ENCODE measurements around the gene TMPRSS13.

TMPRSS13 gene

GRCh38 chr11:117862019-117862725 lies 67.0 kb downstream of the TMPRSS13 start:
- H3K36me3 ChIP-seq (ENCODE audit: control insufficient read depth in 2 of 2, insufficient read depth in 1 of 2, low read length in 2 of 2): no peaks in the 10 kb centered on the region
- no peak overlapping the region for H3K4me3 ChIP-seq (ENCODE audit: low read depth, low read length)
- no peak overlapping the region; the same call in 1 of the 2 replicates for H3K27ac ChIP-seq (ENCODE audit: extremely low read depth, low read depth, low read length)
- ChIA-PET POLR2A (interaction anchor here (2.0 kb wide), 1 partner anchor 14 kb away, joined by 12 read pairs; the partner anchor contains the start of gene FXYD6), CTCF (interaction anchor here (0.6 to 2.2 kb wide), 3 partner anchors 17 to 85 kb away, joined by 4 to 12 read pairs (median 4); no protein-coding TSS in a partner anchor)
- no peak for TF ChIP-seq PBX3 (CRISPR knock-in tag; IDR thresholded peaks at IDR 0.05)
- no peak for TF ChIP-seq ZNF777 (tag by site-specific recombination; IDR thresholded peaks at IDR 0.05; ENCODE audit: borderline replicate concordance)
- TF ChIP-seq ZNF623 (tag by site-specific recombination; IDR thresholded peaks at IDR 0.05): no peak
- TF ChIP-seq ZNF121 (tag by site-specific recombination; IDR thresholded peaks at IDR 0.05): no peak
- no peak for TF ChIP-seq ZFP37 (tag by site-specific recombination; IDR thresholded peaks at IDR 0.05)
- TF ChIP-seq ZNF560 (tag by site-specific recombination; IDR thresholded peaks at IDR 0.05; ENCODE audit: borderline replicate concordance): no peak
- TF ChIP-seq ZNF350 (tag by site-specific recombination; IDR thresholded peaks at IDR 0.05): no peak
- no peak for TF ChIP-seq PRDM2 (tag by site-specific recombination; IDR thresholded peaks at IDR 0.05; ENCODE audit: borderline replicate concordance)
- TF ChIP-seq ZNF174 (tag by site-specific recombination; IDR thresholded peaks at IDR 0.05): no peak
- TF ChIP-seq GLI2 (tag by site-specific recombination; IDR thresholded peaks at IDR 0.05; ENCODE audit: borderline replicate concordance, low read depth): no peak
- TF ChIP-seq CTCF (tag by site-specific recombination; IDR thresholded peaks at IDR 0.05): no peak
- no peak for TF ChIP-seq ZIC2 (tag by site-specific recombination; IDR thresholded peaks at IDR 0.05)
- no peak for TF ChIP-seq ZNF561 (tag by site-specific recombination; IDR thresholded peaks at IDR 0.05; ENCODE audit: borderline replicate concordance)
- H3K9me3 ChIP-seq (ENCODE audit: control insufficient read depth, insufficient read depth, low read depth, low read length): no peaks in the 10 kb centered on the region
- peaks cover 4% of the 10 kb centered on the region for H3K4me1 ChIP-seq (ENCODE audit: control insufficient read depth, insufficient read depth, low read length)

Data from HEK293 (cell line).